HG02840 (cell line): ENCODE measurements around the gene TCP10L.
"Not testable (repeated sequence)": the region's sequence is repeated elsewhere in the genome, so short reads cannot be mapped to it uniquely, and the experiment has no call there.

ENCODE experiments used
- ATAC-seq: cut with Tn5 transposase; IDR thresholded peaks from one replicate; pipeline ENCODE4 v1.9.1; 2021; ENCODE audit warnings: mild to moderate bottlenecking, moderate library complexity, moderate number of reproducible peaks; ENCODE audit not compliant: unreplicated experiment, low FRiP score

TCP10L gene

GRCh38 chr21:32587651-32588050, 2.3 kb upstream of the TCP10L start:
- ATAC-seq = no peak

DNA sequence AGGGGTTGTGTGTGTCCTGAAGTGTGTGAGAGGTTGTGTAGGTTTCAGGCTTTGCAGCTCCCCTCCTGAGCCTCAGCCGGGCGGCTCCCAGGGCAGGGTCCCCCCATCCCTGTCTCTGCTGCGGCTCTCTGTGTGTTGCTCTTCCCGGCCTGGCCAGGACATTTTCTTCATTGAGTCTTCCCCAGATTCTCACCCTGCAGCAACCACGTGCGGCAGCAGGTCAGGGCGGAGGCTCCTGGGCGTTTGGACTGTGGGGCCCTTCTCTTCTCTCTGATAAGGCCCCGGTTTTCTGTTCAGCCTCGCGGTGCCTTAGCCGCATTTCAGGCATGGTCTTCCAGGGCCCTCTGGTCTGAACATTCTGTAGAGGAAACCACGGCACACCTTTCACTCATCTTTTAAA, 1.8 kb upstream of the TCP10L start:
- no peak for ATAC-seq

DNA sequence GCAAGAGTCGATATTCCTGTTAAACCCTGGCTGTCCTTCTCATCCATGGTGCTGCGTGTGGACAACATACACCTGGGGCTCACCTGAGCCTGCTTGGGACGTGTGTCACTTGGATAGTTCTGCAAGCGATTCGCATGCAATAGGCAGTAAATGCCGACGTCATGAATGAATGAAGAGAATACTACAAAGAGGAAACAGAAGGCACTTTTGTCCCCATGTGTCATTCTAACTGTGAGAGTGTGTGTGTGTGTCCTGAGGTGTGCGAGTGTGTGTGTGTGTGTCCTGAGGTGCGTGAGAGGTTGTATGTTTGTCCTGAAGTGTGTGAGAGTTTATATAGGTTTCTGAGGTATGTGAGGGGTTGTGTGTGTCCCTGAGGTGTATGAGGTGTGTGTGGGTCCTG, 647 bp upstream of the TCP10L start:
- ATAC-seq = no peak

- no peak for ATAC-seq
These were observed 851 bp downstream of the TCP10L start for GRCh38 chr21:32584472-32584871.

- ATAC-seq = no peak
These were observed 3.6 kb downstream of the TCP10L start for GRCh38 chr21:32581732-32582131.

GRCh38 chr21:32580949-32581348, 4.4 kb downstream of the TCP10L start:
- ATAC-seq = no peak

GRCh38 chr21:32578107-32578691, 7.1 kb downstream of the TCP10L start:
- no peak for ATAC-seq

DNA sequence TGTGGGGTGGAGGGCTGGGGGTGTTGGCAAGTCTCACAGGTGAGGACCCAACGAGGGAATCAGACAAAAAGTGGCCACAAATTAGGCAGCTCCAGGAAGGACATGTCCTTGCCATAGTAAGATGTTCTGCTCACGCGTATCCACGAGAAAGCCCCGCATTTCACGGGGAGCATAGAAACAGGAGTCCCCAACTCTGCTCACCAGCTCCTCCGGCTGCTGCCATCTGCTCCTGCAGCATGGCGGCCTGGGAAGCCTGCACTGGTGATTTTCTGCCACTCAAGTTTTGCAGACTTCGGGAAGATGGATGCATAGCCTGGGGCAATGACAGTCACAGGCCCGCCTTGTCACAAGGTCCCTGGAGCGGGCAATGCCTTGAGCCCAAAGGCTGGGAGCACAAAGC, 9.3 kb downstream of the TCP10L start:
- ATAC-seq = no peak

DNA sequence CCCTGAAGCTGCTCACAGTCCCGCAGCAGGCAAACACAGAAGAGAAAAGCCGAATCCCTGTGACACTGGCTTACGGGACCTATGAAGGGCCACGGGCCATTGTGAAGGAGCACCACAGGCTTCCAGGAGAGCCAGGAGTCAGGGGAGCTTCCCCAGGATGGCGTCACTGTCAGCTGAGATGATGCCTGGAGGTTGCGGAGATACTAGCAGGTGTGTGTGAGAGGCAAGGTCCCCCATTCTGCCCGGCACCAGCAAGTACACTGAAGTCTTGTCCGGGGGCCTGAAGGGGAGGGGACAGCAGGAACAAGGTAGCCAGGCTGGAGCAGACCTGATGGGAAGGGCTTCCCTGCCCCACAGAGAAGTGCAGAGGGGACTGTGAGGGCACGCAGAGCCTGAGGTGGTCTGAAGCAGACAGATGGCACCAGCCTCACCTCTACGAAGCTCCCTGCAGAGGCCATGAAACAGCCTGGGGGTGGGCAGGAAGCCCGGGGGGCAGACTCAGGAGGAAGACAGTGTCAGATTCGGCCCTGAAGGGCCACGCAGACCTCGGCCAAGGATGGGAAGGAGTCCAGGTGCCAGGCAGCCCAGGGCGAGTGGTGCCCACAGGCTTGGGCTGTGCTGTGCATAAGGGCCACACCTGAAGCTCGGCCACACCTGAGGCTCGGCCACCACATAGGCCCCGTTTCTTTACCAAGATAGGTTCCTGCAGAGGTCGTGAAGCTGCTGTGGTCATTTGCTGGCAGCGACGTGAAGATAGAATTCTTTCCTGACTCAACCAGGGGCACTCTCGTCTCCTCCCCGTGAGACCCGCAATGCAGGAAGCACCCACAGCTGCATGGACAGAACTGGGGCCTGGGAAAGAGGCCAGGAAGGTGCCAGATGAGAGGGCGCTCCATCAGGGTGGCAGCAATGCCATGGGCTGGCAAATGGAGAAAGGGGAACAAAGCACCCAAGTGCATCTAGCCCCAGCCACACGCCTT, 10.1 kb downstream of the TCP10L start:
- no peak for ATAC-seq

DNA sequence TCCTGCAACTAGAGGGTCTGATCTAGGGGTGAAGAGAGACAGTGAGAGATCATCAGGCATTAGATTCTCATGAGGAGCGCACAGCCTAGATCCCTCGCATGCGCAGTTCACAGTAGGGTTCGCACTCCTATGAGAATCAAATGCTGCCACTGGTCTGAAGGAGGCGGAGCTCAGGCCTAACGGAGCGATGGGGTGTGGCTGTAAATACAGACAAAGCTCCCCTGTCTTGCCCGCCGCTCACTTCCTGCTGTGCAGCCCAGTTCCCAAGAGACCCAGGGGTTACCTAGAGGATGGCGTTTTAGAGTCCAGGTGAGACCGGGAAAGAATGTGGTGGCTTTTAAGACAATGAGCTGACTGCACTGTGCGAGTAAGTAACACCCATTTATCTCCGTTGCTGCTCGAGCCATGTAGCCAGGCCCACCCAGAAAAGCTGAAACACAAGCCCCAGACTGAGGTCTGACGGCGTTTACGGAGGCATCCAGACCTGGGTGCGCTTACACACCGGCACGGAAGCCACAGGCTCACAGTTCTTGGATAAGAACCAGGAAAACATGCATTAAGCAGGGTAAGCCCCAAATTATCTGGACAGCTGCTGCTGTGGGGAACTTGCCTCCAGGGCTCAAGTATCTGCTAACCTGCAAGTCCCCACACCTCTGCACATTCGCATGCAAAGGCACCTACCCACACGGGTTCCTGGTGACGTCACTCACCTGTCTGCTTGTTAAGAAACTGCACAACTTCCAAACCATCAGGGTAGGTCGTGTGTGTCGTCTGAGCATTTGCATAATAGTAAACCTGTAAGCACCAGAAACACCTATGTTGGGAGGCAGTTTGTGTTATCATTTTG, 12.5 kb downstream of the TCP10L start:
- ATAC-seq = no peak

DNA sequence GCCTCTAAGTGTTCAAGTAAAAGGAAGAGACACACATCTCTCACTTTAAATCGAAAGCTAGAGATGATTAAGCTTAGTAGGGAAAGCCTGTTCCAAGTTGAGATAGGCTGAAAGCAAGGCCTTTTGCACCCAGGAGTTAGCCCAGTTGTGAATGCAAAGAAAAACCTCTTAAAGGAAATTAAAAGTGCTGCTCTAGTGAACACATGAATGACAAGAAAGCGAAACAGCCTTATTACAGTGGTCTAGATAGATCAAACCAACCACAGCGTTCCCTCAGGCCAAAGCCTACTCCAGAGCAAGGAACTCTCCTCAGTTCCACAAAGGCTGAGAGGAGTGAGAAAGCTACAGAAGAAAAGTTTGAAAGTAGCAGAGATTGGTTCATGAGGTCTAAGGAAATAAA, 14.9 kb downstream of the TCP10L start:
- no peak for ATAC-seq

- peak; percentile 77 for ATAC-seq
These were observed 15.8 kb downstream of the TCP10L start for GRCh38 chr21:32569261-32570230.

DNA sequence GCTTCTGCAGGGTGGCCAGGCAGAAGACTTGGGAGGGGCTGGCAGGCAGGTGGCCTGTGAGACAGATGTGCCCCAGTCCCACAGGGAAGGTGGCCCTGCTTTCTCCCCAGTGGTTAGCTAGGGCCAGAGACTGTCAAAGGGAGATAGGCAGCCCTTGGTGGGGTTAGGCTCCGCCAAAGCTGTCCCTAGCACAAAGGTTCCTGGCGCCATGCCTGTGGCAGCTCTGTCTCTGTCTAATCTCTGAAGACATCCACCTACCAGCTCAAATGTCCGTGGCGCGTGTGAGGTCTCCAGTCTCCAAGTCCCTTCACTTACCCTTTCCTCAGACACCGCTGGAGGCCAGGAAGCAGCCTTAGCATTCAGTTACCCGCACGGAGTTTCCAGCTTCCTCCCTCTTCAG, 17.7 kb downstream of the TCP10L start:
- ATAC-seq = no peak

- no peak for ATAC-seq
These were observed 18.5 kb downstream of the TCP10L start for GRCh38 chr21:32566741-32567389.

DNA sequence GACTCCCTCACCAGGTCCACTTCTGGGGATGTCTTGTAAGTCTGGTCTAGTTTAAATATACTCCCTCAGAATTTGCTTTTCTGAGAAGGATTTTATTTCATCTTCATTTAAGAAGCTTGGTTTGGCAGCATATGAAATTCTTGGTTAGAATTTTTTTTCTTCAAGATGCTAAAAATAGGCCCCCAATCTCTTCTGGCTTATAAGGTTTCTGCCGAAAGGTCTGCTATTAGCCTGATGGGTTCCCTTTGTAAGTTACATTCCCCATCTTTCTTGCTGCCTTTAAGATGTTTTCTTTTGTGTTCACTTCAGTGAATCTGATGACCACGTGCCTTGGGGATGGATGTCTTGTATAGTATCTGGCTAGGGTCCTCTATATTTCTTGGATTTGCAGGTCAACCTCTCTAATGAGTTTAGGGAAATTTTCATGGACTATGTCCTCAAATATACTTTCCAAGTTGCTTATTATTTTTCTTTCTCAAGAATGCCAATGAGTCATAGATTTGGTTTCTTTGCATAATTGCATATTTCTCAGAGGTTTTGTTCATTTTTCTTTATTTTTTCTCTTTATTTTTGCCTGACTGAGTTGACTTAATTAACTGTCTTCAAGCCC, 19.4 kb downstream of the TCP10L start:
- no peak for ATAC-seq

DNA sequence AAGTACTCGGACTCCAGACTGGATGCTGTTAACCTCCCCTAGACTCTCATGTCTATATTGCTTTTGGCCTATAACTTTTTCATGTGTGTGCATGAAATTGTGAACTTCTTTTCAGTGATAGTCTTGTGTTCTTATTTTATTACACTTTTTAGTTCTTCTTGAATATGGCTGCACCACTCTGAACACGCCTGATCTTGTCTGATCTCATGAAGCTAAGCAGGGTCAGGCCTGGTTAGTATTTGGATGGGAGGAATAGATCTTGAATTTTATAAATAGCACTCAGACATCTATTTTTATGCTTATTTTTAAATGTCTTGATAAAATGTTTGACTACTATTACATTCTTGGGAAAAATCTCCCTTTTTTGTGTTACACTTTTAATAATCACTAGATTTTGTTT, 22.4 kb downstream of the TCP10L start:
- ATAC-seq = no peak

DNA sequence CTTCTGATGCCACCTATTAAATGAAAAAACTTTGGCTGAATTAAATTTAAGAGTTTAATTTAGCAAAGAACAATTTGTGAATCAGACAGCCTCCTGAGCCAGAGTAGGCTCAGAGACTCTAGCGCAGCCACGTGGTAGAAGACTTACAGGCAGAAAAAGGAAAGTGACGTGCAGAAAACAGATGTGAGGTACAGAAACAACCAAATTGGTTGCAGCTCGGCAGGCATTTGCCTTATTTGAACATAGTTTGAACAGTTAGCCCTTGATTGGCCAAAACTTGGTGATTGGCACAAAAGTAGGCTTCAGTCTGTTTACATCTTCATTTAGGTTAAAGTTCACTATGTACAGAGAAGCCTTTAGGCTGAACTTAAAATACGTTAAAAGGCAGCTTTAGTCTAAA, 22.9 kb downstream of the TCP10L start:
- ATAC-seq = no peak

GRCh38 chr21:32561476-32561875, 23.8 kb downstream of the TCP10L start:
- ATAC-seq = not testable (repeated sequence)

DNA sequence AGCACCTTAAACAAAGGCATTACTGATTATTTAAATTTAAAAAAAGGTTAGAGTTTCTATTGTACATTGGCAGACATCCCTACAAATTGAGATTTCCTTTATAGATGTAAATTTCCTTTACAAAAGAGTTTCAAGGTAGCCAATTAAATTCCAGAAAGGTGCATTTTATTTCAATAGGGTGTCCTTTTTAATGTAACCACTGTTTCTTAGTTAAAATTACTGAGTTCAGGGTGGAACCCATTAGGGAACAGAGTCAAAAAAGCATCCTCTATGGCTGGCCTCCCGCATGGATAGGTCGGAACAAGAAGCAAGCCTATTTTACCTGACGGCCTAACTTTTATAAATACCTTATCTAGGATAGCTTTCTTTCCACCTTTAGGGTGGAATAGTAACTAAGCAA, 24.4 kb downstream of the TCP10L start:
- no peak for ATAC-seq
